ENCODE measurements around the gene ETFBKMT. TPM values are rescaled to one million over a fixed set of nuclear protein-coding genes. Genes with fewer than 3 reads are reported as not detected.

Gene ETFBKMT
- total RNA-seq, 1 donor from 2014 or later, result 2.2 TPM

GRCh38 chr12:31722580-31722979, 63.1 kb downstream of the ETFBKMT start:
- DNase-seq, result no peak

Other genes with a start within 250 kb of the ETFBKMT start
- 11.3 TPM for gene DENND5B, start 68.6 kb upstream of the ETFBKMT start, total RNA-seq
- 12.0 TPM for gene AMN1, start 69.3 kb downstream of the ETFBKMT start, total RNA-seq

Measured in skin of body (tissue), 2 donors.